Common myeloid progenitor, CD34-positive (primary cell): ENCODE data around the gene ABCA6.

Source experiments
- CTCF ChIA-PET: fragments of 350-600 bp; sonication (Branson Sonifier 250); formaldehyde crosslinking; loops from one replicate; lab custom pipeline; 2021; ENCODE audit warnings: antibody characterized with exemption; lab: Charles Lee
- POLR2A ChIA-PET: fragments of 350-600 bp; sonication (Branson Sonifier 250); formaldehyde crosslinking; loops from one replicate; lab custom pipeline; 2021; ENCODE audit warnings: antibody characterized with exemption; lab: Charles Lee
- DNase-seq, 3 donors: peaks; one replicate each; pipeline versions ENCODE4 v3.0.0 to v3.0.0-alpha.2; 2013
- H3K27ac ChIP-seq, 2 experiments: 1 replicate in 1 of 2; 2 replicates in 1 of 2; pipeline ENCODE4 v1.7.0; 2013; ENCODE audit warnings: inconsistent platforms in 2 of 2, low read length in 2 of 2, mild to moderate bottlenecking in 2 of 2, low read depth in 1 of 2, moderate library complexity in 1 of 2; ENCODE audit not compliant: severe bottlenecking in 2 of 2, insufficient read depth in 1 of 2, poor library complexity in 1 of 2
- H3K27me3 ChIP-seq, 5 experiments: replicated peaks in 2 of 5; 1 replicate in 3 of 5; 2 replicates in 2 of 5; pipeline versions ENCODE4 v1.6.1 to v1.7.0; 2013; ENCODE audit warnings: low read length in 4 of 5, mild to moderate bottlenecking in 2 of 5, moderate library complexity in 2 of 5, inconsistent platforms in 1 of 5; ENCODE audit not compliant: insufficient read depth in 5 of 5, control insufficient read depth in 4 of 5
- H3K36me3 ChIP-seq, 4 experiments: 1 replicate in 2 of 4; 2 replicates in 2 of 4; pipeline versions ENCODE4 v1.6.1 to v1.7.0; 2013; ENCODE audit warnings: low read length in 3 of 4, control low read depth in 1 of 4, mild to moderate bottlenecking in 1 of 4; ENCODE audit not compliant: control insufficient read depth in 4 of 4, insufficient read depth in 4 of 4
- H3K4me1 ChIP-seq, 4 experiments: 1 replicate in 3 of 4; 2 replicates in 1 of 4; pipeline versions ENCODE4 v1.6.1 to v1.7.1; 2013; ENCODE audit warnings: low read length in 3 of 4, mild to moderate bottlenecking in 3 of 4, control low read depth in 1 of 4, inconsistent platforms in 1 of 4, moderate library complexity in 1 of 4; ENCODE audit not compliant: control insufficient read depth in 4 of 4, insufficient read depth in 4 of 4; ENCODE audit errors: control extremely low read depth in 1 of 4
- H3K4me3 ChIP-seq, 7 experiments: 1 replicate in 4 of 7; 2 replicates in 3 of 7; pipeline versions ENCODE4 v1.5.1 to v1.7.0; 2013; ENCODE audit warnings: mild to moderate bottlenecking in 7 of 7, low read length in 6 of 7, moderate library complexity in 6 of 7, inconsistent platforms in 2 of 7, low read depth in 2 of 7, control low read depth in 1 of 7; ENCODE audit not compliant: insufficient read depth in 4 of 7, control insufficient read depth in 1 of 7; ENCODE audit errors: extremely low read depth in 1 of 7
- H3K9me3 ChIP-seq, 5 experiments: 1 replicate in 4 of 5; 2 replicates in 1 of 5; pipeline versions ENCODE4 v1.6.1 to v1.7.1; 2013; ENCODE audit warnings: low read length in 4 of 5, mild to moderate bottlenecking in 2 of 5, inconsistent platforms in 1 of 5, low read depth in 1 of 5, moderate library complexity in 1 of 5; ENCODE audit not compliant: control insufficient read depth in 4 of 5, insufficient read depth in 2 of 5; ENCODE audit errors: control extremely low read depth in 1 of 5
- WGBS: methylation state at CpG from one replicate; pipeline ENCODE4 v1.1.5; 2013; ENCODE audit not compliant: insufficient coverage; 5-methylcytosine and 5-hydroxymethylcytosine counted together

The ABCA6 gene

GRCh38 chr17:69066482-69066881 is 75.2 kb downstream of the ABCA6 start:
- peak overlapping the region in 6 of 7 experiments; percentile 6 to 53 (median 30) for H3K4me3 ChIP-seq
- H3K27ac ChIP-seq: peak overlapping the region in 1 of 2 experiments; percentile 12
- CTCF ChIA-PET: no interaction called here
- DNase-seq: peak; percentile 29 to 68 (median 57)
- POLR2A ChIA-PET: no interaction called here
- H3K9me3 ChIP-seq: no peaks in the 10 kb centered on the region
- no peaks in the 10 kb centered on the region for H3K36me3 ChIP-seq
- H3K4me1 ChIP-seq: peaks cover 9 to 49% (median 27%) of the 10 kb centered on the region in 4 experiments
- WGBS: 0% methylated on average over 6 of the region's 7 CpGs
- H3K27me3 ChIP-seq: no peaks in the 10 kb centered on the region

DNA sequence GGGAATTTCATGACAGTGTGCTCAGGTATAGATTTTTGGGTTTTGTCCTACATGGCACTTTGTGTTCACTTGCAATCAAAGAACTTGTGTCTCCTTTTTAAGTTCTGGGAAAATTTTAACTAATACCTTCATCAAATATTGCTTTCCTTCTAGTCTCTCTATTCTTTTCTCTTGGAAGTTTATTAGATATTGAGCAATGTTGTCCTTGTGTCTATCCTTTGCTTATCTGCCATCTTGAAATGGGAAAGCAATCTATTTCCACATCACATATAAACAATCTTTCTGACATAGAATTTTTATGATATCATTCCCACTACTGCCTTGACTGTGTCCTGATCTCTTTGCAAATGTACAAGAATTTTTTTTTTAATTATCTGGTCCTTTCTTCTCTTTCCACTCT is 76.6 kb downstream of the ABCA6 start:
- POLR2A ChIA-PET: no interaction called here
- Histone ChIP-seq H3K4me3 (no peak overlapping the region), H3K36me3 (no peaks in the 10 kb centered on the region), H3K4me1 (peaks cover 10 to 55% (median 24%) of the 10 kb centered on the region in 4 experiments), H3K27me3 (no peaks in the 10 kb centered on the region), H3K9me3 (no peaks in the 10 kb centered on the region), H3K27ac (no peak overlapping the region)
- no peak for DNase-seq
- CTCF ChIA-PET: no interaction called here

DNA sequence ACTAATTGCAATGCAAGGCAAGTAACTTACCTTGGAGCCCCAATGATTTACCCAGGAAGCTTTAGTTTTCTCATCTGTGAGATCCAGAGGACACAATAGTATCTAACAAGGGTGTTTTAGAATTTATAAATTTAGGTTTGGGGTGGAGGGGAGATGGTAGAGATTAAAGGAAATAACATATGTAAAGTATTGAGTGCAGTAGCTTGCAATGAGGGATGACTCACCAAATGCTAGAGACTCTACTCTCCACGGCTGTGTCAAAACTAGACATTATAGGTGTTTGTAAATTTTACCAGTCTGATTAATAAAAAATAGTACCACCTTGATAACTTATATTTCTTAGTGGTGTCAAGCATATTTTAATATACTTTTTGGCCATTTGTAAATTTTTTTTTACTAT is 77.2 kb downstream of the ABCA6 start:
- Histone ChIP-seq H3K27ac (no peak overlapping the region), H3K36me3 (no peaks in the 10 kb centered on the region), H3K4me1 (peaks cover 10 to 55% (median 24%) of the 10 kb centered on the region in 4 experiments), H3K4me3 (no peak overlapping the region), H3K9me3 (no peaks in the 10 kb centered on the region), H3K27me3 (no peaks in the 10 kb centered on the region)
- no CpG with 5 or more reads among the region's 1 CpG for WGBS
- ChIA-PET CTCF (no interaction called here), POLR2A (no interaction called here)
- DNase-seq: peak in 2 of 3 donors; percentile 18 to 47

DNA sequence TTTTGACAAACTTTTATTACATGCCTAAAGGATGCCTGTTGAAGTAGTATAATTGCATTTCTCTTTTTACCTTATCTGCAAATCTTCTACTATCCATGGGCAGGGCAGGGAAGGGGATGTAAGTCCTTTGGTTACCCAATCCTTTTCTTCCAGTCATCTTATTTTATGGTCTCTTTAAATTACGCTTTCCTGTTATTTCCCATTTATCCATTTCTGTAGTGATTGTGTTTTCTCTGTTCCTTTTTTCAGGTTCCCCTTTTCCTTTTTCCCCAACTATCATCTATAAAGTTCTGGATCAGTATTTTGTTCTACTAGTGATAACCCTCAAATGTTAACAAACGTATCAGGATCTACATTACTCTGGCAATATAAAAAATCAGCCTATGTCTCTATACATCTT is 77.7 kb downstream of the ABCA6 start:
- H3K4me1 ChIP-seq: peaks cover 8 to 52% (median 23%) of the 10 kb centered on the region in 4 experiments
- H3K36me3 ChIP-seq: no peaks in the 10 kb centered on the region
- no peak overlapping the region for H3K27ac ChIP-seq
- WGBS: 86% methylated on average over 1 of the region's 2 CpGs
- POLR2A ChIA-PET: no interaction called here
- DNase-seq: no peak
- no peaks in the 10 kb centered on the region for H3K27me3 ChIP-seq
- no peak overlapping the region for H3K4me3 ChIP-seq
- peaks cover 0 to 3% (median 0%) of the 10 kb centered on the region in 5 experiments for H3K9me3 ChIP-seq
- CTCF ChIA-PET: no interaction called here

DNA sequence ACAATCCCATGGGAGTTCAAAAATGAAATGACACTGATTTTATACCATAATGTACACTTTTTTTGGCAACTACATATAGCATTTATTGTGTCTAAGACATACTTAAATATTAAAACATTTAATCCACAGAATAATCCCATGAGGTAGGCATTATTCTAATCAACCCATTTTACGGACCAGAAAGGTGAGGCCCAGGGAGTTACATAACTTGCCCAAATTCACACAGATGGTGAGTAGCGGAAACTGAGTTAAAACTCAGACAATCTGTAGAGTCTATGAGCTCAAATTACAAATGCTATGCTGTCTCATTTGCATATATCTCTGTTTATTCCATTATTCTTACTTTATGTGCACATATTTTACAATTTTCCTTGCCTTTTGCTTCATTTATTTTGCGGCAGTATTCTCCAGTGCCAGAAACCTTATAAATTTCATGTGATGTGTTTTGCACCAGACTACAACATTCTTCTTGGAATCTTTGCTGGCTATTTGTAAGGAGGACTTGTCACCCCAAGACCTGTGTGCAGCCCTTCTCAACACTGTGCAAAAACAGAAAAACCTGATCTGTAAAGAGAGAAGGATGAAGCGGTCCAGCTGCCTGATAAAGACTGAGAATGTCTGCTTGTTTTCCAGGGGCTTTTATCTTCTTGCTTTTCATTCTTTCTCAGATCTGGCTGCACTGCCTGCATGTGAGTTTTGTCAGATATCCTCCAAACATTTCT is 78.7 kb downstream of the ABCA6 start:
- Histone ChIP-seq H3K27ac (no peak overlapping the region), H3K27me3 (no peaks in the 10 kb centered on the region), H3K4me3 (no peak overlapping the region), H3K9me3 (peaks cover 0 to 5% (median 0%) of the 10 kb centered on the region in 5 experiments), H3K36me3 (no peaks in the 10 kb centered on the region), H3K4me1 (peaks cover 6 to 45% (median 17%) of the 10 kb centered on the region in 4 experiments)
- no peak for DNase-seq
- ChIA-PET POLR2A (no interaction called here), CTCF (no interaction called here)
- 100% methylated on average over 2 of the region's 4 CpGs for WGBS

GRCh38 chr17:69061721-69062556 is 79.8 kb downstream of the ABCA6 start:
- ChIA-PET CTCF (interaction anchor here (0.6 kb wide), 1 partner anchor 126 kb away, joined by 3 read pairs; no protein-coding TSS in a partner anchor), POLR2A (interaction anchor here (0.6 kb wide), 1 partner anchor 1012 kb away, joined by 3 read pairs; no protein-coding TSS in a partner anchor)
- peaks cover 0 to 5% (median 3%) of the 10 kb centered on the region in 5 experiments for H3K9me3 ChIP-seq
- H3K36me3 ChIP-seq: no peaks in the 10 kb centered on the region
- H3K27me3 ChIP-seq: no peaks in the 10 kb centered on the region
- DNase-seq: no peak
- H3K4me3 ChIP-seq: no peak overlapping the region
- WGBS: no CpG with 5 or more reads among the region's 4 CpGs
- H3K4me1 ChIP-seq: peaks cover 5 to 35% (median 11%) of the 10 kb centered on the region in 4 experiments
- H3K27ac ChIP-seq: no peak overlapping the region

DNA sequence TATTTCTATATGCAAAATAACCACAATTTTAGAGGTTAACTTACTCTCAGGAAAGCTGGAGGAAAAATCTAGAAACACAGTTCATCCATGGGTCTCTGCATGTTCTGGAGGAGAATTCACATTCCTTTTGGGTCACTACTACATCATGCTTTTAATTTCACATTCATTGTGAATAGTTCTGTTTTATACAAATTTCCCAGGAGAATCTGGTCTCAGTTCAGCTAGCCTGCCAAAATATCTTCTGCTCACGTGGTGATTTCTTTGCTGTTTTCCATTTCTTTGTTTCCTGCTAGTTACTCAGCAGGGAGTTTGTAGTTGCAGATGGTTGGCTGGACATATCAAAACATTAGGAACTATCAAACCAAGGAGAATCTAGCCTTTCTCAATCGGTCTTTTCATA is 80.9 kb downstream of the ABCA6 start, which contains the start of gene ABCA9:
TSS of gene ABCA9 (minus strand) at position 106 of the 400 bp plus-strand sequence. CDS start 9,801 bp downstream, outside the sequence.
- ChIA-PET CTCF (interaction anchor here (0.6 kb wide), 1 partner anchor 17 kb away, joined by 3 read pairs; no protein-coding TSS in a partner anchor), POLR2A (no interaction called here)
- Histone ChIP-seq H3K4me1 (peaks cover 0 to 23% (median 7%) of the 10 kb centered on the region in 4 experiments), H3K27me3 (no peaks in the 10 kb centered on the region), H3K9me3 (peaks cover 0 to 13% (median 3%) of the 10 kb centered on the region in 5 experiments), H3K27ac (no peak within 1 kb of the TSS), H3K4me3 (no peak within 1 kb of the TSS), H3K36me3 (no peaks in the 10 kb centered on the region)
- DNase-seq: no peak
- no CpG with 5 or more reads among the region's 2 CpGs for WGBS
